Measurements from ENCODE around the gene TAL2. TPM values are rescaled to one million over a fixed set of nuclear protein-coding genes. Genes with fewer than 3 reads are reported as not detected.

The TAL2 gene
- total RNA-seq = 0.29 TPM in 1 of 2 replicates, not detected in the other

DNA sequence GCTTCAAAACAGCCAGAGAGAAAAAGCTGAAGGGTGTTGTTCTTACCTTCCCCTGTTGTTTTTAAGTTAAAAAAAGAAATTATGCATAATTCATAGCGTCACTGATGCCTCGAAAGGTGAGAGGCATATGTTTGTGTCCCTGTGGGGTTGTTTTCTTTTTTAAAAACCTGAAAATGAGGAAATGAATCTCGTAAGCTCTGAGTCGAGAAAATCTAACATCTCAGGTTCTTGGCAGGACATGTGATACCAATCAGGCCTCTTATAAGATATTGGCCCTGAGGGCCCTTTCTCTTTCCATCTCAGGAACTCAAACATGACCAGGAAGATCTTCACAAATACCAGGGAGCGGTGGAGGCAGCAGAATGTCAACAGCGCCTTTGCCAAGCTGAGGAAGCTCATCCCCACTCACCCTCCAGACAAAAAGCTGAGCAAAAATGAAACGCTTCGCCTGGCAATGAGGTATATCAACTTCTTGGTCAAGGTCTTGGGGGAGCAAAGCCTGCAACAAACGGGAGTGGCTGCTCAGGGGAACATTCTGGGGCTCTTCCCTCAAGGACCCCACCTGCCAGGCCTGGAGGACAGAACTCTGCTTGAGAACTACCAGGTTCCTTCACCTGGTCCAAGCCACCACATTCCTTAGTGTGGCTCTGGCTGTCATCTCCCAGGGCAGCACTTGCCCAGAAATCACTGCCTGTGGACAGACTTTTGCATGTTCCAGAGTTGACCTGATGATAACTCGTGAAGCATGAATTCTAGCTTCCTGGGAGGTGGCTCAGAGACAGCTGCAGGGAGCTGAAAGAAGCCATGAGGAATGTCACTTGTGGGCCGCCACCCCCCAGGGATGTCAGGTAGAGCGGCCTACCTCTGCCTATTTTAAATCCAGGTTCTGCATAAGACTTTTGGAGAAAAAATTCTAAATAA, at the start of gene TAL2:
TSS of gene TAL2 (plus strand) at position 274 of the 921 bp plus-strand sequence. CDS start at position 314, 40 bp downstream.
- no peak within 1 kb of the TSS for H3K4me3 ChIP-seq (ENCODE audit: low read depth, low read length)
- TF ChIP-seq, protein P1, sequence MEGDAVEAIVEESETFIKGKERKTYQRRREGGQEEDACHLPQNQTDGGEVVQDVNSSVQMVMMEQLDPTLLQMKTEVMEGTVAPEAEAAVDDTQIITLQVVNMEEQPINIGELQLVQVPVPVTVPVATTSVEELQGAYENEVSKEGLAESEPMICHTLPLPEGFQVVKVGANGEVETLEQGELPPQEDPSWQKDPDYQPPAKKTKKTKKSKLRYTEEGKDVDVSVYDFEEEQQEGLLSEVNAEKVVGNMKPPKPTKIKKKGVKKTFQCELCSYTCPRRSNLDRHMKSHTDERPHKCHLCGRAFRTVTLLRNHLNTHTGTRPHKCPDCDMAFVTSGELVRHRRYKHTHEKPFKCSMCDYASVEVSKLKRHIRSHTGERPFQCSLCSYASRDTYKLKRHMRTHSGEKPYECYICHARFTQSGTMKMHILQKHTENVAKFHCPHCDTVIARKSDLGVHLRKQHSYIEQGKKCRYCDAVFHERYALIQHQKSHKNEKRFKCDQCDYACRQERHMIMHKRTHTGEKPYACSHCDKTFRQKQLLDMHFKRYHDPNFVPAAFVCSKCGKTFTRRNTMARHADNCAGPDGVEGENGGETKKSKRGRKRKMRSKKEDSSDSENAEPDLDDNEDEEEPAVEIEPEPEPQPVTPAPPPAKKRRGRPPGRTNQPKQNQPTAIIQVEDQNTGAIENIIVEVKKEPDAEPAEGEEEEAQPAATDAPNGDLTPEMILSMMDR (conservative IDR thresholded peaks at IDR 0.05; ENCODE audit: low read depth, low read length) = no peak
- no peak for DNase-seq (ENCODE audit: low read depth)

- TF ChIP-seq, protein P1 (conservative IDR thresholded peaks at IDR 0.05; ENCODE audit: low read depth, low read length) = no peak
- H3K4me3 ChIP-seq (ENCODE audit: low read depth, low read length) = no peak overlapping the region
- DNase-seq (ENCODE audit: low read depth) = no peak
These were observed 41.3 kb upstream of the TAL2 start for GRCh38 chr9:105621001-105621400.

DNA sequence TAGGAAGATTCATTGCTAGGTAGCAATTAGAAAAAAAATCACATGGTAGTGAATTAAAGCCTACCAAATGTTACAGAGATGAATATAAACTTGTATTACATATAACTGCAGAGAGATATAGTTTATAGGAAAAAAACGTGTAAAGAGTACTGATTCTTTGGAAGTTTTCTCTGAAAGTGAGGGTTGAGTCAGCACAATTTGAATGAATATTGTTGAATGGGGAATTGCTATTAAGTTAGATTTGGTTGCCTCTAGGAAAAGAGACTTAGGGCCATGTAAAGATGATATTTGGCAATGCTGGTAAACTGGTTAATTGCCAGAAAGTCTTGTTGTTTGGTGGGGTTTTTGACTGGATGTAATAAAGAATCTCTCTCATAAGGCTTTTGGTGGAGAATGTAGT, 37.2 kb upstream of the TAL2 start:
- TF ChIP-seq, protein P1 (conservative IDR thresholded peaks at IDR 0.05; ENCODE audit: low read depth, low read length) = no peak
- no peak for DNase-seq (ENCODE audit: low read depth)
- no peak overlapping the region for H3K4me3 ChIP-seq (ENCODE audit: low read depth, low read length)

DNA sequence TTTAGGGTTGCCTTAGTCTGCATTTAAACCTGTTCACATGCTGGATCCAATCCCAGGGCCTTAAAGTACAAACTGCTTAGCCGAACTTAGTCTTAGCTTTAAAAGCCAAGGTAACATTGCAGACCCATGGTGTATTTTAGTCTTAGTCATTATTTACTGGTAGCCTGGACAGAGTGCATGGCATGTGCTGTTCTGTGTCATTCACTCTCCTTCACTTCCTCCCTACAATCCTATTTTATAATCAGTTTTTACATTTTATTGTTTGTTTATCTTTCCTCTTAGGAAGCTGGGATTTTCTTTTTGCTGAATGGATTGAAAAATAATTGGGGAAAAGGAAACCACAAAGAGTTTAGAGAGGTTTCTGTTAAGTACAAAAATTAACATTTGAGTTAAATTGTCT, 29.4 kb upstream of the TAL2 start:
- no peak for DNase-seq (ENCODE audit: low read depth)
- TF ChIP-seq, protein P1 (conservative IDR thresholded peaks at IDR 0.05; ENCODE audit: low read depth, low read length) = no peak
- H3K4me3 ChIP-seq (ENCODE audit: low read depth, low read length) = no peak overlapping the region

- TF ChIP-seq, protein P1 (conservative IDR thresholded peaks at IDR 0.05; ENCODE audit: low read depth, low read length) = no peak
- H3K4me3 ChIP-seq (ENCODE audit: low read depth, low read length) = no peak overlapping the region
These were observed 28.8 kb upstream of the TAL2 start for GRCh38 chr9:105633411-105633810.

GRCh38 chr9:105636331-105636730, 25.9 kb upstream of the TAL2 start:
- TF ChIP-seq, protein P1 (conservative IDR thresholded peaks at IDR 0.05; ENCODE audit: low read depth, low read length) = no peak
- no peak for DNase-seq (ENCODE audit: low read depth)
- no peak overlapping the region for H3K4me3 ChIP-seq (ENCODE audit: low read depth, low read length)

More at GRCh38 chr9:105633411-105633810, 28.8 kb upstream of the TAL2 start:
- DNase-seq (ENCODE audit: low read depth) = no peak

Measured in epithelial cell of proximal tubule (primary cell).